C4-2B (cell line): ENCODE measurements around the gene SLC35F3.

ENCODE experiments used
- H3K27ac ChIP-seq: fragments of 450-650 bp; 2 replicates; pipeline ENCODE4 v1.5.1; 2017
- ZFX ChIP-seq: fragments of 450-650 bp; IDR thresholded peaks from 2 replicates; pipeline ENCODE4 v1.6.1; 2017
- TF ChIP-seq, protein P1 (sequence below): fragments of 450-650 bp; conservative IDR thresholded peaks from 2 replicates; pipeline ENCODE4 v1.5.1; 2017; ENCODE audit warnings: mild to moderate bottlenecking

Gene SLC35F3

DNA sequence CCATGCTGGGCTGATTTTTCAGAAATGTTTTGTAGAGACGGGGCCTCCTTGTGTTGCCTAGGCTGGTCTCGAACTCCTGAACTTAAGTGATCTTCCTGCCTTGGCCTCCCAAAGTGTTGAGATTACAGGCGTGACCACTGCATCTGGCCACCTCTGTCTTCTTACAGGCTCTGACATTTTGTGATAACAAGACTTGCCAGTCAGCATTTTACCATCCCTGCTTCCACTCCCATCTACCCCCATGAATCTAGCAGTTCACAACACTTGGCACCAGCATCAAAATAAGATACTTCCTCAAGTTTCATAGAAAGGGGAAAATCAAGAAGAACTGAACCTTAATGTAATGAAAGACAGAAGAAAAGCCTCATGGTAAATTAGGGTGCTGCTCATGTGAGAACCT, 32.4 kb downstream of the SLC35F3 start:
- no peak for TF ChIP-seq ZFX
- TF ChIP-seq, protein P1, sequence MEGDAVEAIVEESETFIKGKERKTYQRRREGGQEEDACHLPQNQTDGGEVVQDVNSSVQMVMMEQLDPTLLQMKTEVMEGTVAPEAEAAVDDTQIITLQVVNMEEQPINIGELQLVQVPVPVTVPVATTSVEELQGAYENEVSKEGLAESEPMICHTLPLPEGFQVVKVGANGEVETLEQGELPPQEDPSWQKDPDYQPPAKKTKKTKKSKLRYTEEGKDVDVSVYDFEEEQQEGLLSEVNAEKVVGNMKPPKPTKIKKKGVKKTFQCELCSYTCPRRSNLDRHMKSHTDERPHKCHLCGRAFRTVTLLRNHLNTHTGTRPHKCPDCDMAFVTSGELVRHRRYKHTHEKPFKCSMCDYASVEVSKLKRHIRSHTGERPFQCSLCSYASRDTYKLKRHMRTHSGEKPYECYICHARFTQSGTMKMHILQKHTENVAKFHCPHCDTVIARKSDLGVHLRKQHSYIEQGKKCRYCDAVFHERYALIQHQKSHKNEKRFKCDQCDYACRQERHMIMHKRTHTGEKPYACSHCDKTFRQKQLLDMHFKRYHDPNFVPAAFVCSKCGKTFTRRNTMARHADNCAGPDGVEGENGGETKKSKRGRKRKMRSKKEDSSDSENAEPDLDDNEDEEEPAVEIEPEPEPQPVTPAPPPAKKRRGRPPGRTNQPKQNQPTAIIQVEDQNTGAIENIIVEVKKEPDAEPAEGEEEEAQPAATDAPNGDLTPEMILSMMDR: no peak

DNA sequence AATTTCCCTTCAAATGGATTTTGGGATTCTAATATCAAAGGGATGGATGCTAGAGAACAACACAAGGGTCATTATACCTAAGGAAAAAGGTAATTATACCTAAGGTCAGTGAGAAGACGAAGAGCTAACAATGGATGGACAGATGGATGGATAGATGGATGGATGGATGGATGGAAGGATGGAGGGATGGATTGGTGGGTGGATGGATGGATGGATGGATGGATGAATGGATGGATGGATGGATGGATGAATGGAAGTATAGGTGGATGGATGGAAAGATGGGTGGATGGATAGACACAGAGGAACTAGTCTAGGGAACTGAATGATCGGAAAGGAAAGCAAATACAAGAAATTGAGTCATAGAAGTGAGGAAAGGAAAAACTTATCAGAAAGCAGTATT, 34.0 kb downstream of the SLC35F3 start:
- no peak overlapping the region for H3K27ac ChIP-seq
- TF ChIP-seq, protein P1: no peak
- TF ChIP-seq ZFX: no peak

More for the DNA sequence above, 32.4 kb downstream of the SLC35F3 start:
- no peak overlapping the region for H3K27ac ChIP-seq

DNA sequence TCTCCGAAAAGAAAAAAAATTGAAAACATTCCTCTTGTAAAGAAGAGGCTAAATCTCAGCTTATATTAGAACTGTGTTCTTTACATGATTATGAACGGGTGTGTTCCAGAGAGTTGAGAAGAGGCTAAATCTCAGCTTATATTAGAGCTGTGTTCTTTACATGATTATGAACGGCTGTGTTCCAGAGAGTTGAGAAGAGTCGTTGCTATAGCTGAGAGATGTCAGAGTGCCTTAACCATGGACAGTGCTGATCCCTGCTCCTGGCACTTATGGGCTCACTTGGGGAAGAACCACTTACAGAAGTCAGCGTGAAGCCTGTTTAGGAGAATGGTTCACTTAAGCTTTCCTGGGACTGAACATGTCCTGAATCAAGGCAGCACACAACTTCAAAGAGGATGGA, 35.0 kb downstream of the SLC35F3 start:
- H3K27ac ChIP-seq: no peak overlapping the region
- no peak for TF ChIP-seq ZFX
- TF ChIP-seq, protein P1: no peak

DNA sequence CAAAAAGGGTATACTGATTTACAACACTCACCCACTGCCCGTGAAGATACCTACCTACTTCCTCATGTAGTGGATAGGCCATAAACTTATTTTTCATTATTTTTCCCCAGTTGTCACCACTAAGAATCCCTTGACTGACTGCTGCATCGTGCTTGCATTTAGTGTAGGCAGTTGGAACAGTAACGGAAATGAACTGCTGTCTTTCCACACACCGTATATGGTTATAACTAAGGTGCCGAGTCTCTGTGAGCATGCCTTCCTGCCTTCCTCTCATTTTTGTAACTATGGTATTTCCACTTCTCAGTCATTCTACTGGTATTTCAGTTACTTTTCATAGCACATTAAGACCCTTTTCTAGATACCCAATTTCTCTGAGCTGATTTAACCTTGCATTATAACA, 36.4 kb downstream of the SLC35F3 start:
- no peak for TF ChIP-seq ZFX
- TF ChIP-seq, protein P1: no peak

DNA sequence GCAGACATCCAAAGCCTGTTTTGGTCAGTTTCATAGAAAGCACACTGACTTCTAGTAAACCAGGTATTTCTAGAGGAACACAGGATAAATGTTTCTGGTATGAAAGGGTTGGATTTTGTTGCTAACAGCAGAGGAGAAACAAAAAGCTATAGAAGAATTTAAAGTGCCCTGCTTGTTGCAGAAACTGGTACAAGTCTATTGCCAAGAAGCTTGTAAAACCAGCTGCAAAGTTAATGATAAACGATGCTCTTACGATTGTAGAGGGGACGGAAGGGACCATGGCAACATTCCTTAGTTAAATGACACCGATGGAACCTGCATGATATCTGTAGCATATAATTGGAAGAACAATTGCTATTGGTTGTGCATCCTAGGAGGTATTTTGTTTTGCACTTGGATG, 40.1 kb downstream of the SLC35F3 start:
- TF ChIP-seq, protein P1: no peak
- TF ChIP-seq ZFX: no peak

More for the DNA sequence above, 36.4 kb downstream of the SLC35F3 start:
- no peak overlapping the region for H3K27ac ChIP-seq

DNA sequence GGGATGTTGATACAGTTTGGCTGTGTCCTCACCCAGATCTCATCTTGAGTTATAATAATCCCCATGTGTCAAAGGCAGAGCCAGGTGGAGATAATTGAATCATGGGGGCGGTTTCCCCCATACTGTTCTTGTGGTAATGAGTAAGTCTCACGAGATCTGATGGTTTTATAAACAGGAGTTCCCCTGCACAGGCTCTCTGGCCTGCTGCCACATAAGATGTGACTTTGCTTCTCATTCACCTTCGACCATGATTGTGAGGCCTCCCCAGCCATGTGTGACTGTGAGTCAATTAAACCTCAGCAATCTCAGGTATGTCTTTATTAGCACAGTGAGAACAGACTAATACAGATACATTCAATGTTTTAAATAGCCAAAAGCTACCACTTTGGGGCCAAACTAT, 41.1 kb downstream of the SLC35F3 start:
- no peak for TF ChIP-seq ZFX
- TF ChIP-seq, protein P1: no peak
- H3K27ac ChIP-seq: no peak overlapping the region

More for the DNA sequence above, 40.1 kb downstream of the SLC35F3 start:
- H3K27ac ChIP-seq: no peak overlapping the region

DNA sequence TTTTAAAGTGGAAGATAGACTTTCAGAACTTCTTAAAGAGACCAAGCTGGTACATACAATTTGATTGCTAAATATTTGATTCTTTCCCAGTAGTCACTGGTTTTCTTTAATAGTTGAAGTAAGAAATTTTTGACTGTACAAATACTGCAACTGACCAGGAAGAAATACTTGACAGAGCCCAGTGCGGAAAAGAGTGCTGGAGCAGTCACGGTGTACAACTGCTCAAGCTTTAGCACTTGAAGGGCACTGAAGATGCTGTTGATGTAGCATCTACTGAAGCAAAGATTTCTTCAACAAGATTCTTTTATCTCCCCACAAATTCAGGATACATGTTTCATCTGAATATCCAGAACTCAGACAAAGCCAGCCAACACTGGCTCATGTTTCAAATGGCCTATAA, 41.5 kb downstream of the SLC35F3 start:
- TF ChIP-seq ZFX: no peak
- TF ChIP-seq, protein P1: no peak
- no peak overlapping the region for H3K27ac ChIP-seq
